ENCODE results near the gene CGNL1. TPM values are rescaled to one million over a fixed set of nuclear protein-coding genes. Genes with fewer than 3 reads are reported as not detected.

CGNL1 gene
- total RNA-seq, 1 experiment from 2014 or later: 0.31 TPM

GRCh38 chr15:57472861-57473260 is 96.6 kb downstream of the CGNL1 start:
- ChIA-PET POLR2A (ENCODE audit: unreplicated experiment) (no interaction called here), CTCF (no interaction called here)
- no peak overlapping the region for H3K4me2 ChIP-seq
- no peak for DNase-seq
- H3F3A ChIP-seq (ENCODE audit: insufficient read depth, low read depth): 0 out of 2 replicates have a peak, but pooled peaks cover 3% of the 10 kb centered on the region
- no peaks in the 10 kb centered on the region for H4K20me1 ChIP-seq (ENCODE audit: insufficient read depth)
- 0 out of 2 replicates have a peak, but pooled peaks cover 6% of the 10 kb centered on the region for H3K4me1 ChIP-seq (replicated peaks; ENCODE audit: insufficient read depth)
- H2AFZ ChIP-seq: no peak overlapping the region
- intact Hi-C loops (cut with micrococcal nuclease; ENCODE audit: unreplicated experiment): no loop called here
- no peaks in the 10 kb centered on the region for H3K79me2 ChIP-seq (ENCODE audit: low read depth)
- no peaks in the 10 kb centered on the region for H3K9me3 ChIP-seq (ENCODE audit: insufficient read depth, low read depth)
- H3K4me3 ChIP-seq: no peak overlapping the region
- H3K9me2 ChIP-seq (ENCODE audit: insufficient read depth): no peaks in the 10 kb centered on the region
- H3K27me3 ChIP-seq (ENCODE audit: insufficient read depth, low read depth): no peaks in the 10 kb centered on the region
- H3K27ac ChIP-seq: no peak overlapping the region
- TF ChIP-seq CTCF (conservative IDR thresholded peaks at IDR 0.05) (no peak), EZH2 (IDR thresholded peaks at IDR 0.05; ENCODE audit: low read depth) (no peak)
- BruUV-seq (replicated peaks): no TSS peak
- H3K36me3 ChIP-seq (ENCODE audit: low read depth): no peaks in the 10 kb centered on the region

- POLR2A ChIA-PET (ENCODE audit: unreplicated experiment): no interaction called here
- Histone ChIP-seq H3K27me3 (ENCODE audit: insufficient read depth, low read depth) (no peaks in the 10 kb centered on the region), H3K9me2 (ENCODE audit: insufficient read depth) (no peaks in the 10 kb centered on the region), H3K27ac (no peak overlapping the region), H4K20me1 (ENCODE audit: insufficient read depth) (no peaks in the 10 kb centered on the region), H3K36me3 (ENCODE audit: low read depth) (no peaks in the 10 kb centered on the region), H3K9me3 (ENCODE audit: insufficient read depth, low read depth) (no peaks in the 10 kb centered on the region), H2AFZ (no peak overlapping the region), H3K4me3 (no peak overlapping the region), H3K4me1 (replicated peaks; ENCODE audit: insufficient read depth) (0 out of 2 replicates have a peak, but pooled peaks cover 6% of the 10 kb centered on the region), H3K79me2 (ENCODE audit: low read depth) (no peaks in the 10 kb centered on the region), H3K4me2 (no peak overlapping the region), H3F3A (ENCODE audit: insufficient read depth, low read depth) (0 out of 2 replicates have a peak, but pooled peaks cover 3% of the 10 kb centered on the region)
- no TSS peak for BruUV-seq (replicated peaks)
- intact Hi-C loops (cut with micrococcal nuclease; ENCODE audit: unreplicated experiment): no loop called here
- no peak for DNase-seq
- no peak for TF ChIP-seq CTCF (conservative IDR thresholded peaks at IDR 0.05)
- TF ChIP-seq EZH2 (IDR thresholded peaks at IDR 0.05; ENCODE audit: low read depth): no peak
- CTCF ChIA-PET: no interaction called here
These were observed 100.2 kb downstream of the CGNL1 start for GRCh38 chr15:57476533-57476975.

- no peaks in the 10 kb centered on the region for H3K9me3 ChIP-seq (ENCODE audit: insufficient read depth, low read depth)
- no peak overlapping the region for H3K4me2 ChIP-seq
- no peaks in the 10 kb centered on the region for H3K9me2 ChIP-seq (ENCODE audit: insufficient read depth)
- ChIA-PET POLR2A (ENCODE audit: unreplicated experiment) (no interaction called here), CTCF (no interaction called here)
- DNase-seq: no peak
- TF ChIP-seq CTCF (conservative IDR thresholded peaks at IDR 0.05): no peak
- H4K20me1 ChIP-seq (ENCODE audit: insufficient read depth): no peaks in the 10 kb centered on the region
- no peaks in the 10 kb centered on the region for H3K27me3 ChIP-seq (ENCODE audit: insufficient read depth, low read depth)
- 0 out of 2 replicates have a peak, but pooled peaks cover 3% of the 10 kb centered on the region for H3F3A ChIP-seq (ENCODE audit: insufficient read depth, low read depth)
- no peaks in the 10 kb centered on the region for H3K79me2 ChIP-seq (ENCODE audit: low read depth)
- H3K27ac ChIP-seq: no peak overlapping the region
- BruUV-seq (replicated peaks): no TSS peak
- H3K36me3 ChIP-seq (ENCODE audit: low read depth): no peaks in the 10 kb centered on the region
- no peak overlapping the region for H2AFZ ChIP-seq
- H3K4me3 ChIP-seq: no peak overlapping the region
- H3K4me1 ChIP-seq (replicated peaks; ENCODE audit: insufficient read depth): 0 out of 2 replicates have a peak, but pooled peaks cover 6% of the 10 kb centered on the region
- intact Hi-C loops (cut with micrococcal nuclease; ENCODE audit: unreplicated experiment): no loop called here
These were observed 101.6 kb downstream of the CGNL1 start for GRCh38 chr15:57477736-57478522.
